Epithelial cell of esophagus (primary cell): ENCODE results near the gene OR11L1.

ENCODE experiments used
- DNase-seq: peaks from one replicate; pipeline ENCODE4 v3.0.0; 2010; ENCODE audit warnings: low read depth
- H3K4me3 ChIP-seq: 2 replicates; pipeline ENCODE4 v1.5.1; 2011; ENCODE audit warnings: mild to moderate bottlenecking, low read length, control low read depth
- CTCF ChIP-seq: IDR thresholded peaks from 2 replicates; pipeline ENCODE4 v1.5.1; 2011; ENCODE audit warnings: low read depth, mild to moderate bottlenecking, low read length, control low read depth, inconsistent platforms; ENCODE audit not compliant: insufficient read depth; ENCODE audit errors: missing control alignments

The OR11L1 gene

GRCh38 chr1:247857069-247857984 is 15.6 kb upstream of the OR11L1 start, which contains the start of gene TRIM58:
Gene TRIM58, plus strand, starts transcription at chr1:247857187. Its CDS starts 60 bp downstream, at chr1:247857247.
- DNase-seq, result no peak
- TF ChIP-seq CTCF, result no peak
- H3K4me3 ChIP-seq, result no peak within 1 kb of the TSS

- TF ChIP-seq CTCF, result no peak
- DNase-seq, result no peak
- no peak overlapping the region for H3K4me3 ChIP-seq
Observed at GRCh38 chr1:247855911-247856310, 14.2 kb upstream of the OR11L1 start.

- no peak overlapping the region for H3K4me3 ChIP-seq
- no peak for DNase-seq
- no peak for TF ChIP-seq CTCF
Observed at GRCh38 chr1:247854899-247855545, 13.3 kb upstream of the OR11L1 start.

GRCh38 chr1:247849616-247850015 is 7.9 kb upstream of the OR11L1 start:
- no peak for DNase-seq
- H3K4me3 ChIP-seq, result no peak overlapping the region
- no peak for TF ChIP-seq CTCF

- no peak for TF ChIP-seq CTCF
- H3K4me3 ChIP-seq, result no peak overlapping the region
- no peak for DNase-seq
Observed at GRCh38 chr1:247848346-247848745, 6.7 kb upstream of the OR11L1 start.

GRCh38 chr1:247845693-247846017 is 4.0 kb upstream of the OR11L1 start:
- H3K4me3 ChIP-seq, result no peak overlapping the region
- no peak for DNase-seq
- no peak for TF ChIP-seq CTCF
